Measurements from ENCODE around the gene PRKCE.

PRKCE gene

DNA sequence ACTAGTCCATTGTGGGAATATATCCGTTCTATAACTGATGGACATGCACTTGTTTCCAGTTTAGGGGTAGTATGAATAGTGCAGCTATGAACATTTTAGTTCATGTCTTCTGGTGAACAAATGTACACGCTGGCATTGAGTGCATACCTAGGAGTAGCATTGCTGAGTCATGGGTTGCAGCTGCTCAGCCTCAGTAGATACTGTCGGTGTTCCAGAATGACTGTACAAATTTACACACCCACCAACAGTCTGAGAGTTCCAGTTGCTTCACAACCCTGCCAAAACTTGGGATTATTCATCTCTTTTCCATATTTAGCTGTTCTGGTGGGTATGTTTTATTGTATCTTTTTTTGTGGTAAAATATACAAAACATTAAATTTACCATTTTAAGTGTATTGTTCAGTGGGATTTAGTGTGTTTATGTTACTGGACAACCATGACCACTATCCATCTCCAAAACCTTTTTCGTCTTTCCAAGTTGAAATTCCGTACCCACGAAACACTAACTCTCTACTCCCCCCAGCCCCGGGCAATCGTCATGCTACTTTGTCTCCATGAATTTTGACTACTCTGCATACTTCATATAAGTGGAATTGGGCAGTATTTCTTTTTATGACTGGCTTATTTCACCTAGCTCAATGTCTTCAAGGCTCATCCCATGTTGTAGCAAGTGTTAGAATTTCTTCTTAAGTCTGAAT lies 281.0 kb downstream of the PRKCE start:
- DNase-seq (ENCODE audit: insufficient read length, low spot score) (no peak), FAIRE-seq (no peak)
- no peak for TF ChIP-seq CTCF (IDR thresholded peaks at IDR 0.05; ENCODE audit: insufficient read depth, missing control alignments)

DNA sequence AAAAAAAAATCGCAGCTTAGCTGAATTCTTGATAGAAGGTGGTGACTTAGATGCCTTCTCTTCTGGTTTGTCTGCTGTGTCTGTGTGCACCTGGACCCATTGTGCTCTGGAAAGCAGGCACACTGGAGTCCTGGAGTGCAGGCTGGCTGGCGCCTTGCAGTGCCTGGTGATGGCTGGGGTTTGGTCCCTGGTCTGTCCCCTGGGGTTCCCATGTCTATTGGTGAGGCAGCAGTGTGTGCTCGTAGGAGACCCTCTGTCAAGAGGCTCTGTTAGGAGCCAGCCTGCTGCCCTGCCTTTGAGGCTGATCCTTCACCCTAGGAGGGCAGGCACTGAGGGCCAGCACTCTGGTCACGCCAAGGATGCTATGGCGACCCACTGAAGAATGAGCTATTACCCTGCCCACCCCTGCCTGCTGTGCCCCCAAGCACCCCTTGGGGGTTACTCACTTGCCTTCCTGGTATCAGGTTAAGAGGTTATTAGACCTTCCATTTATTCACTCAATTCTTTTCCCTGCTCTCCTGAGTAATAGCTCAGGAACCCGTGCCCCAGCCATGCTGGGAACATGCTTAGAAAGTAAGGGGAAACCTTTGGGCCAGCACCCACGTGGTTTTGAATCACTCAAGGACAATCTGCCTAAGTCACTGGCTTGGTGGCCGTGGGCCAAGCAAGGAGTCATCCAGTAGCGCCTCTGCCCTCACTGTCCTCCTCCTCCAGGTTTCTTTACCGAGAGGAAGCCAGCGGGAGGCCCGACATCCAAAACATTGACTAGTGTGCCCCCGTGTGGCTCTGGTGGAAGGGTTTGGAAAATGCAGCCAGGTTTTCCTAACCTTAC lies 284.5 kb downstream of the PRKCE start:
- FAIRE-seq (no peak), DNase-seq (ENCODE audit: insufficient read length, low spot score) (peak; percentile 63)
- peak; percentile 93 for TF ChIP-seq CTCF (IDR thresholded peaks at IDR 0.05; ENCODE audit: insufficient read depth, missing control alignments)

DNA sequence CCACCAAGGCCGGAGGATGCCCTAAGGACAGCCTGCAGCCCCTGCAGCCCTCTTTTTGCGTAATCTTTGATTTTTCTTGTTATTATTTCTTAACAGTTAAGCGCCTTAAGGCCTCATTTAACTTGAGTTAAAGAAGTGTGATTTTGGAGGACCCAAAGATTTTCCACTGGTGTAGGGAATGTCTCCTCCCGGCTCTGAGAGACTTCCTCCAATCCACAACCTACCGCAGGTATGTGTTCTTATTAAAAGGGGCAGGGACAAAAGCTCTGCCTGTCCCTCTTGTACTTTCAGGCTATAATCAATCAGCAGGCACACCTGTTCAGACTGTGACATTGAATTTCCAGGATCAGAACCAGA lies 285.1 kb downstream of the PRKCE start:
- FAIRE-seq, result no peak
- no peak for TF ChIP-seq CTCF (IDR thresholded peaks at IDR 0.05; ENCODE audit: insufficient read depth, missing control alignments)
- DNase-seq (ENCODE audit: insufficient read length, low spot score), result no peak

- FAIRE-seq, result no peak
- no peak for TF ChIP-seq CTCF (IDR thresholded peaks at IDR 0.05; ENCODE audit: insufficient read depth, missing control alignments)
- no peak for DNase-seq (ENCODE audit: insufficient read length, low spot score)
These were observed 286.5 kb downstream of the PRKCE start for GRCh38 chr2:45937990-45938389.

- TF ChIP-seq CTCF (IDR thresholded peaks at IDR 0.05; ENCODE audit: insufficient read depth, missing control alignments), result no peak
- DNase-seq (ENCODE audit: insufficient read length, low spot score) (no peak), FAIRE-seq (no peak)
These were observed 287.4 kb downstream of the PRKCE start for GRCh38 chr2:45938649-45939511.

DNA sequence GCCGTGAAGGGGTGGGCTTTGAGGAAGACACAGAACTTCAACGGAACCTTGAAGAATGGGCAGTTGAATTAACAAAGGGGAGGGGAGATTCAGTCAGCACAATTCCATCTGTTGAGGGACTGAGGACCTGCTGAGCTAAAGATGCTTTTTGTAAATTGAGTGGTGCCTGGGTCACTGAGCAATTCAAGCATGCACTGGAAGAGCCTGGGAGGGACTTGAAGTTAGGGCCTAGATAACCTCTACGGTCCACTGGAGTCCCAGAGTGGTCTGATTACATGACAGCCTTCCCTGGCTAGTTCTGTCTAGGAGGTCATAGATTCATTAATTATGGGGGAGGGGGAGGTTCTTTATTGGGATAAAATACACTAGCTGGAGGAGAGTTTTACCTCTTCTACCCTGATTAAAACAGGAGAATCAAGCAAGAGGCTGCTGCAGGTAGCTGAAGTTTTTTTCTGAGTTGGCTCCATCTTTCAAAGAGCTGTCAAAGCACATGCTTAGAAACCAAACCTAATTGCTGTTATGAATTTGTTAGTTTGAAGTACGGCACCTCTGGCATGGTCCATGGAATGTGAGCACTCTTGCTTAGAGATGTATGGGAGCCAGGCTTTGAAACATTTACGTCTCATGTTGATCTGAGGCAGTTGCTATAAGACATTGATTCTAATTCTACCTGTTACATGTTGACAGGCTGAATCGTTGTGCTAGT lies 290.2 kb downstream of the PRKCE start:
- FAIRE-seq (no peak), DNase-seq (ENCODE audit: insufficient read length, low spot score) (no peak)
- TF ChIP-seq CTCF (IDR thresholded peaks at IDR 0.05; ENCODE audit: insufficient read depth, missing control alignments), result no peak

All from D721Med (cell line).